ENCODE measurements around the gene DLGAP1. TPM values are rescaled to one million over a fixed set of nuclear protein-coding genes. Genes with fewer than 3 reads are reported as not detected.
"Not testable (repeated sequence)": the region's sequence is repeated elsewhere in the genome, so short reads cannot be mapped to it uniquely, and the experiment has no call there.

DLGAP1 gene
- polyA plus RNA-seq, 1 donor from 2014 or later = 4.5 TPM

DNA sequence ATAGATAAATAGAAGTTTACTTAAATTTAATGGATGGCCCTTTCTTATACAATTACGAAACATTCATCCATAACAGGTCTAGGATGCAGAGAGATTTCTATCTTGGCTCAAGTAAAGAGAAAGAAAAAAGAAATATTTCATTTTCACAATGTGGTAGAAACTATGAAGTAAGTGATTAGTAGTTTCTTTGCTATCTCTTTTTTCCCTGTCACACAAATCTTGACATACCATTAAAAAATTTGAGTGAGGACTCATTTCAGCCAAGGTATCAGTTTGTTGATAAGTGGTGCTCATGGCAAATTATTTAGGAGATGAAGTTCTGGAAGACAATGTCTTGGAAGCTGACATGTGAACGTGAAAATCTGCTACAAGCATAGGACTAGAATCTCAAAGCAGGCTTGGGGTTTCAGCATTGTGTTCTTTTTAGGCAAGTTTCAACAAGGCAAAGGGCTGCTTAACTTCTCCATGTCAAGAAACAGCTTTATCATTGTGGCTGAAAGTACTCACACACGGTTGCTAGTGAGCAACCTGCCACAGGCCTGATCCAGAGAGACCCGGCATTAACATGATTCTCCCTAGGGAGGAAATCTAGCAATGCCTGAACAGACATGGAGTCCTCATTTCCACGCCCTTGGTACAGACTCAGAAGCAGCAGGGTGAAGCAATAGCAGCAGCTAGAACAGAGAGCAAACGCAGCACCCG lies 414.6 kb downstream of the DLGAP1 start:
- no peaks in the 10 kb centered on the region for H3F3A ChIP-seq (ENCODE audit: insufficient read depth, low read length, poor library complexity, severe bottlenecking)
- no peak overlapping the region for H2AFZ ChIP-seq (ENCODE audit: low read depth, low read length)
- no peak overlapping the region for H3K9ac ChIP-seq (ENCODE audit: low read length)
- no peaks in the 10 kb centered on the region for H3K27me3 ChIP-seq (ENCODE audit: insufficient read depth, low read depth, low read length)
- no peaks in the 10 kb centered on the region for H3K36me3 ChIP-seq (ENCODE audit: insufficient read depth, low read length)
- H3K9me2 ChIP-seq (ENCODE audit: insufficient read depth, low read length) = no peaks in the 10 kb centered on the region
- H3K79me2 ChIP-seq (replicated peaks; ENCODE audit: insufficient read depth, low read length) = no peaks in the 10 kb centered on the region
- H4K20me1 ChIP-seq (ENCODE audit: insufficient read depth) = no peaks in the 10 kb centered on the region
- H3K27ac ChIP-seq (ENCODE audit: low read length) = no peak overlapping the region
- no peak overlapping the region for H3K4me2 ChIP-seq (ENCODE audit: low read length)
- H3K9me3 ChIP-seq (ENCODE audit: low read length) = no peaks in the 10 kb centered on the region
- no peak for TF ChIP-seq POLR2AphosphoS5 (IDR thresholded peaks at IDR 0.05)
- TF ChIP-seq RAD21 (conservative IDR thresholded peaks at IDR 0.05) = no peak
- no peak for TF ChIP-seq MXI1 (conservative IDR thresholded peaks at IDR 0.05; ENCODE audit: poor library complexity, severe bottlenecking)
- no peak for TF ChIP-seq EZH2 (IDR thresholded peaks at IDR 0.05; ENCODE audit: borderline replicate concordance, insufficient read depth, low read length, poor library complexity, severe bottlenecking)
- no peak overlapping the region for H3K4me3 ChIP-seq (ENCODE audit: low read length)

DNA sequence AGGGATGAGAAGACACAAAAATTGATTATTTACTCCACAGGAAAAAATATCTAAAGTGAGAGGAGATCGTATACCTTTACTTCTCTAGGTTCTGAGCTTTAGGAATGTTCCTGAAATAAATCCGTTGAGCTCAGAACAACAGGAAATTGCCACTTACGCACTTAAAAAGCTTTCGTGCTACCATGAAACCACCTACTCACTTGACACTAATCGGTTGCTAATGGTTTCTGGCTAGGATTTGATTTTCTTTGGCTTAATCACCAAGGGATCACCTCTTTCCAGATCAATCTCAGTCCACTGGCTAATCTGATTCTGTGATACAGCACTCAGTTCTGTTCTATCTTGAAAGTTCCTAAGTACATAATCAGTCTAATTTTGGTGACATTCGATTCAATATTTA lies 419.6 kb downstream of the DLGAP1 start:
- Histone ChIP-seq H3K79me2 (replicated peaks; ENCODE audit: insufficient read depth, low read length) (no peaks in the 10 kb centered on the region), H3K9me2 (ENCODE audit: insufficient read depth, low read length) (no peaks in the 10 kb centered on the region), H3K9ac (ENCODE audit: low read length) (no peak overlapping the region), H2AFZ (ENCODE audit: low read depth, low read length) (no peak overlapping the region), H3K27me3 (ENCODE audit: insufficient read depth, low read depth, low read length) (no peaks in the 10 kb centered on the region), H3F3A (ENCODE audit: insufficient read depth, low read length, poor library complexity, severe bottlenecking) (no peaks in the 10 kb centered on the region), H4K20me1 (ENCODE audit: insufficient read depth) (no peaks in the 10 kb centered on the region), H3K9me3 (ENCODE audit: low read length) (no peaks in the 10 kb centered on the region), H3K36me3 (ENCODE audit: insufficient read depth, low read length) (no peaks in the 10 kb centered on the region), H3K4me2 (ENCODE audit: low read length) (no peak overlapping the region), H3K4me3 (ENCODE audit: low read length) (no peak overlapping the region), H3K27ac (ENCODE audit: low read length) (no peak overlapping the region)
- TF ChIP-seq, protein P1, sequence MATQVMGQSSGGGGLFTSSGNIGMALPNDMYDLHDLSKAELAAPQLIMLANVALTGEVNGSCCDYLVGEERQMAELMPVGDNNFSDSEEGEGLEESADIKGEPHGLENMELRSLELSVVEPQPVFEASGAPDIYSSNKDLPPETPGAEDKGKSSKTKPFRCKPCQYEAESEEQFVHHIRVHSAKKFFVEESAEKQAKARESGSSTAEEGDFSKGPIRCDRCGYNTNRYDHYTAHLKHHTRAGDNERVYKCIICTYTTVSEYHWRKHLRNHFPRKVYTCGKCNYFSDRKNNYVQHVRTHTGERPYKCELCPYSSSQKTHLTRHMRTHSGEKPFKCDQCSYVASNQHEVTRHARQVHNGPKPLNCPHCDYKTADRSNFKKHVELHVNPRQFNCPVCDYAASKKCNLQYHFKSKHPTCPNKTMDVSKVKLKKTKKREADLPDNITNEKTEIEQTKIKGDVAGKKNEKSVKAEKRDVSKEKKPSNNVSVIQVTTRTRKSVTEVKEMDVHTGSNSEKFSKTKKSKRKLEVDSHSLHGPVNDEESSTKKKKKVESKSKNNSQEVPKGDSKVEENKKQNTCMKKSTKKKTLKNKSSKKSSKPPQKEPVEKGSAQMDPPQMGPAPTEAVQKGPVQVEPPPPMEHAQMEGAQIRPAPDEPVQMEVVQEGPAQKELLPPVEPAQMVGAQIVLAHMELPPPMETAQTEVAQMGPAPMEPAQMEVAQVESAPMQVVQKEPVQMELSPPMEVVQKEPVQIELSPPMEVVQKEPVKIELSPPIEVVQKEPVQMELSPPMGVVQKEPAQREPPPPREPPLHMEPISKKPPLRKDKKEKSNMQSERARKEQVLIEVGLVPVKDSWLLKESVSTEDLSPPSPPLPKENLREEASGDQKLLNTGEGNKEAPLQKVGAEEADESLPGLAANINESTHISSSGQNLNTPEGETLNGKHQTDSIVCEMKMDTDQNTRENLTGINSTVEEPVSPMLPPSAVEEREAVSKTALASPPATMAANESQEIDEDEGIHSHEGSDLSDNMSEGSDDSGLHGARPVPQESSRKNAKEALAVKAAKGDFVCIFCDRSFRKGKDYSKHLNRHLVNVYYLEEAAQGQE (IDR thresholded peaks at IDR 0.05; ENCODE audit: borderline replicate concordance) = no peak
- TF ChIP-seq EZH2 (IDR thresholded peaks at IDR 0.05; ENCODE audit: borderline replicate concordance, insufficient read depth, low read length, poor library complexity, severe bottlenecking) (no peak), EP300 (conservative IDR thresholded peaks at IDR 0.05; ENCODE audit: poor library complexity, severe bottlenecking) (no peak), SMC3 (conservative IDR thresholded peaks at IDR 0.05; ENCODE audit: poor library complexity) (no peak), RAD21 (conservative IDR thresholded peaks at IDR 0.05) (no peak), MXI1 (conservative IDR thresholded peaks at IDR 0.05; ENCODE audit: poor library complexity, severe bottlenecking) (no peak), POLR2AphosphoS5 (IDR thresholded peaks at IDR 0.05) (no peak), TAF1 (IDR thresholded peaks at IDR 0.05; ENCODE audit: low read depth) (no peak)
- TF ChIP-seq, protein P2, sequence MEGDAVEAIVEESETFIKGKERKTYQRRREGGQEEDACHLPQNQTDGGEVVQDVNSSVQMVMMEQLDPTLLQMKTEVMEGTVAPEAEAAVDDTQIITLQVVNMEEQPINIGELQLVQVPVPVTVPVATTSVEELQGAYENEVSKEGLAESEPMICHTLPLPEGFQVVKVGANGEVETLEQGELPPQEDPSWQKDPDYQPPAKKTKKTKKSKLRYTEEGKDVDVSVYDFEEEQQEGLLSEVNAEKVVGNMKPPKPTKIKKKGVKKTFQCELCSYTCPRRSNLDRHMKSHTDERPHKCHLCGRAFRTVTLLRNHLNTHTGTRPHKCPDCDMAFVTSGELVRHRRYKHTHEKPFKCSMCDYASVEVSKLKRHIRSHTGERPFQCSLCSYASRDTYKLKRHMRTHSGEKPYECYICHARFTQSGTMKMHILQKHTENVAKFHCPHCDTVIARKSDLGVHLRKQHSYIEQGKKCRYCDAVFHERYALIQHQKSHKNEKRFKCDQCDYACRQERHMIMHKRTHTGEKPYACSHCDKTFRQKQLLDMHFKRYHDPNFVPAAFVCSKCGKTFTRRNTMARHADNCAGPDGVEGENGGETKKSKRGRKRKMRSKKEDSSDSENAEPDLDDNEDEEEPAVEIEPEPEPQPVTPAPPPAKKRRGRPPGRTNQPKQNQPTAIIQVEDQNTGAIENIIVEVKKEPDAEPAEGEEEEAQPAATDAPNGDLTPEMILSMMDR (IDR thresholded peaks at IDR 0.05; ENCODE audit: poor library complexity, severe bottlenecking) = no peak

DNA sequence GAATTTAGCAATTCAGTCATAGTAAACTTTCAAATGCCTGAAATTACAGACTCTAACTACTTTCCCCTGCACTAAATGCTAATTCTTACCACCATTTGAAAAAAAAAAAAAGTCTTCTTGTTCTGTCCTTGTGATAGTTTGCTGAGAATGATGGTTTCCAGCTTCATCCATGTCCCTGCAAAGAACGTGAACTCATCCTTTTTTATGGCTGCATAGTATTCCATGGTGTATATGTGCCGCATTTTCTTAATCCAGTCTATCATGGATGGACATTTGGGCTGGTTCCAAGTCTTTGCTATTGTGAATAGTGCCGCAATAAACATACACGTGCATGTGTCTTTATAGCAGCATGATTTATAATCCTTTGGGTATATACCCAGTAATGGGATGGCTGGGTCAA lies 420.3 kb downstream of the DLGAP1 start:
- H4K20me1 ChIP-seq (ENCODE audit: insufficient read depth); H3K27ac ChIP-seq (ENCODE audit: low read length); H3K27me3 ChIP-seq (ENCODE audit: insufficient read depth, low read depth, low read length); H3K9me2 ChIP-seq (ENCODE audit: insufficient read depth, low read length); H3K9me3 ChIP-seq (ENCODE audit: low read length); H3K9ac ChIP-seq (ENCODE audit: low read length); H3K4me2 ChIP-seq (ENCODE audit: low read length); H3K79me2 ChIP-seq (replicated peaks; ENCODE audit: insufficient read depth, low read length); H3F3A ChIP-seq (ENCODE audit: insufficient read depth, low read length, poor library complexity, severe bottlenecking); H2AFZ ChIP-seq (ENCODE audit: low read depth, low read length); H3K36me3 ChIP-seq (ENCODE audit: insufficient read depth, low read length); H3K4me3 ChIP-seq (ENCODE audit: low read length): not testable (repeated sequence)

Data from neural cell (in vitro differentiated cells).